ENCODE results near the gene FBXO24.

- TF ChIP-seq EP300 (IDR thresholded peaks at IDR 0.05) = no peak
- TF ChIP-seq POLR2A (IDR thresholded peaks at IDR 0.05) = no peak
- no peak for TF ChIP-seq CTCF (IDR thresholded peaks at IDR 0.05)
- no peak for TF ChIP-seq POLR2AphosphoS5 (IDR thresholded peaks at IDR 0.05)
These were observed 43.1 kb downstream of the FBXO24 start for GRCh38 chr7:100629117-100629716.
